Measurements from ENCODE around the gene APLP2.
"Not testable (repeated sequence)": the region's sequence is repeated elsewhere in the genome, so short reads cannot be mapped to it uniquely, and the experiment has no call there.

The APLP2 gene

GRCh38 chr11:130069659-130070108, at the start of gene APLP2:
Gene APLP2, plus strand, starts transcription at chr11:130069894. Its CDS starts 84 bp downstream, at chr11:130069978.
- DNase-seq (ENCODE audit: extremely low spot score, insufficient read length, low read depth), result peak; percentile 89
- peak; percentile 74 for FAIRE-seq

- no peak for DNase-seq (ENCODE audit: extremely low spot score, insufficient read length, low read depth)
- FAIRE-seq, result no peak
These were observed 49.4 kb upstream of the APLP2 start for GRCh38 chr11:130020323-130020722.

- FAIRE-seq, result not testable (repeated sequence)
These were observed 48.1 kb upstream of the APLP2 start for GRCh38 chr11:130021606-130022005.

GRCh38 chr11:130022799-130023198, 46.9 kb upstream of the APLP2 start:
- no peak for DNase-seq (ENCODE audit: extremely low spot score, insufficient read length, low read depth)

More at GRCh38 chr11:130021606-130022005, 48.1 kb upstream of the APLP2 start:
- not testable (repeated sequence) for DNase-seq (ENCODE audit: extremely low spot score, insufficient read length, low read depth)

GRCh38 chr11:130023204-130023603, 46.5 kb upstream of the APLP2 start:
- DNase-seq (ENCODE audit: extremely low spot score, insufficient read length, low read depth), result peak; percentile 54
- peak; percentile 90 for FAIRE-seq

More at GRCh38 chr11:130022799-130023198, 46.9 kb upstream of the APLP2 start:
- no peak for FAIRE-seq

- no peak for DNase-seq (ENCODE audit: extremely low spot score, insufficient read length, low read depth)
- no peak for FAIRE-seq
These were observed 45.3 kb upstream of the APLP2 start for GRCh38 chr11:130024361-130024760.

- FAIRE-seq, result no peak
- no peak for DNase-seq (ENCODE audit: extremely low spot score, insufficient read length, low read depth)
These were observed 44.3 kb upstream of the APLP2 start for GRCh38 chr11:130025371-130025770.

GRCh38 chr11:130029137-130029536, 40.6 kb upstream of the APLP2 start:
- peak; percentile 9 for FAIRE-seq
- DNase-seq (ENCODE audit: extremely low spot score, insufficient read length, low read depth), result no peak

GRCh38 chr11:130031056-130031455, 38.6 kb upstream of the APLP2 start:
- DNase-seq (ENCODE audit: extremely low spot score, insufficient read length, low read depth) (no peak), FAIRE-seq (no peak)

GRCh38 chr11:130031945-130032344, 37.7 kb upstream of the APLP2 start:
- DNase-seq (ENCODE audit: extremely low spot score, insufficient read length, low read depth) (no peak), FAIRE-seq (no peak)

- DNase-seq (ENCODE audit: extremely low spot score, insufficient read length, low read depth) (no peak), FAIRE-seq (no peak)
These were observed 36.8 kb upstream of the APLP2 start for GRCh38 chr11:130032931-130033330.

- DNase-seq (ENCODE audit: extremely low spot score, insufficient read length, low read depth) (no peak), FAIRE-seq (no peak)
These were observed 35.5 kb upstream of the APLP2 start for GRCh38 chr11:130034236-130034635.

GRCh38 chr11:130037058-130037457, 32.6 kb upstream of the APLP2 start:
- FAIRE-seq, result no peak
- no peak for DNase-seq (ENCODE audit: extremely low spot score, insufficient read length, low read depth)

- no peak for FAIRE-seq
- no peak for DNase-seq (ENCODE audit: extremely low spot score, insufficient read length, low read depth)
These were observed 31.7 kb upstream of the APLP2 start for GRCh38 chr11:130037881-130038585.

- DNase-seq (ENCODE audit: extremely low spot score, insufficient read length, low read depth), result no peak
- no peak for FAIRE-seq
These were observed 29.3 kb upstream of the APLP2 start for GRCh38 chr11:130040281-130040940.

- FAIRE-seq, result no peak
- no peak for DNase-seq (ENCODE audit: extremely low spot score, insufficient read length, low read depth)
These were observed 27.6 kb upstream of the APLP2 start for GRCh38 chr11:130042093-130042591.

- DNase-seq (ENCODE audit: extremely low spot score, insufficient read length, low read depth), result no peak
- no peak for FAIRE-seq
These were observed 26.1 kb upstream of the APLP2 start for GRCh38 chr11:130043575-130043974.

- FAIRE-seq, result no peak
- no peak for DNase-seq (ENCODE audit: extremely low spot score, insufficient read length, low read depth)
These were observed 22.6 kb upstream of the APLP2 start for GRCh38 chr11:130047141-130047540.

- no peak for FAIRE-seq
- no peak for DNase-seq (ENCODE audit: extremely low spot score, insufficient read length, low read depth)
These were observed 20.3 kb upstream of the APLP2 start for GRCh38 chr11:130049328-130049771.

- no peak for DNase-seq (ENCODE audit: extremely low spot score, insufficient read length, low read depth)
- FAIRE-seq, result no peak
These were observed 19.4 kb upstream of the APLP2 start for GRCh38 chr11:130050257-130050656.

- DNase-seq (ENCODE audit: extremely low spot score, insufficient read length, low read depth) (no peak), FAIRE-seq (no peak)
These were observed 18.6 kb upstream of the APLP2 start for GRCh38 chr11:130051082-130051481.

Data from GM18507 (cell line).